Endothelial cell of umbilical vein (primary cell): ENCODE results near the gene NKAIN4. TPM values are rescaled to one million over a fixed set of nuclear protein-coding genes. Genes with fewer than 3 reads are reported as not detected.

ENCODE experiments used
- BruUV-seq: library from RNA; stranded (reverse); fragments of 400-500 nt; replicated peaks from 2 replicates; lab custom pipeline; 2021; lab: Mats Ljungman, UMichigan
- CTCF ChIA-PET: fragments of 300-600, 350-600 bp; sonication (Branson Sonifier 250); formaldehyde crosslinking; loops from one replicate; lab custom pipeline; 2021; ENCODE audit warnings: antibody characterized with exemption, inconsistent platforms; lab: Charles Lee
- POLR2A ChIA-PET: fragments of 300-600, 350-600 bp; sonication (Branson Sonifier 250); formaldehyde crosslinking; loops from one replicate; lab custom pipeline; 2021; ENCODE audit warnings: antibody characterized with exemption, inconsistent platforms; lab: Charles Lee
- DNase-seq: peaks from one replicate; pipeline ENCODE4 v3.0.0-alpha.2; 2011; ENCODE audit warnings: low read depth, low spot score
- FAIRE-seq: peaks from 2 replicates; lab custom pipeline; 2011; peaks lifted over from hg19 to GRCh38; lab: Jason Lieb, UNC
- H2AFZ ChIP-seq: 2 replicates; pipeline ENCODE4 v1.6.0; 2012; ENCODE audit warnings: low read depth, low read length, control low read depth, inconsistent platforms
- H3K27ac ChIP-seq: 2 replicates; pipeline ENCODE4 v1.5.1; 2011; ENCODE audit warnings: low read depth, mild to moderate bottlenecking, control low read depth, low read length, moderate library complexity; ENCODE audit not compliant: insufficient read depth
- H3K27me3 ChIP-seq, 2 experiments: 2 replicates each; pipeline versions ENCODE4 v1.6.0 to v1.6.1; 2011; ENCODE audit warnings: low read length in 2 of 2, mixed read lengths in 1 of 2; ENCODE audit not compliant: control insufficient read depth in 2 of 2, insufficient read depth in 2 of 2
- H3K36me3 ChIP-seq, 2 experiments: 2 replicates in 1 of 2; 3 replicates in 1 of 2; pipeline ENCODE4 v1.5.1; 2011; ENCODE audit warnings: low read length in 2 of 2, mild to moderate bottlenecking in 1 of 2, moderate library complexity in 1 of 2; ENCODE audit not compliant: control insufficient read depth in 2 of 2, insufficient read depth in 2 of 2; ENCODE audit errors: extremely low read depth in 1 of 2
- H3K4me1 ChIP-seq: 3 replicates; pipeline ENCODE4 v1.5.1; 2011; ENCODE audit warnings: mild to moderate bottlenecking, low read length; ENCODE audit not compliant: control insufficient read depth, insufficient read depth; ENCODE audit errors: extremely low read depth
- H3K4me2 ChIP-seq: 2 replicates; pipeline ENCODE4 v1.6.1; 2011; ENCODE audit warnings: low read length, control low read depth, mixed read lengths; ENCODE audit not compliant: insufficient read depth
- H3K4me3 ChIP-seq, 3 experiments: fragments of 200-600 bp in 1 of 3; sonication (generic), shearing (Covaris generic) in 1 of 3; replicated peaks in 1 of 3; 2 replicates each; pipeline ENCODE4 v1.5.1; 2011 to 2016; ENCODE audit warnings: control low read depth in 3 of 3, low read length in 3 of 3, mild to moderate bottlenecking in 2 of 3, inconsistent platforms in 1 of 3, low read depth in 1 of 3, moderate library complexity in 1 of 3; ENCODE audit not compliant: insufficient read depth in 1 of 3
- H3K79me2 ChIP-seq: 2 replicates; pipeline ENCODE4 v1.6.0; 2012; ENCODE audit warnings: low read length, inconsistent platforms; ENCODE audit not compliant: control insufficient read depth, insufficient read depth
- H3K9ac ChIP-seq: replicated peaks from 2 replicates; pipeline ENCODE3; 2011; ENCODE audit warnings: low read length, control low read depth; ENCODE audit not compliant: insufficient read depth; ENCODE audit errors: extremely low read depth
- H3K9me1 ChIP-seq: replicated peaks from 3 replicates; pipeline ENCODE4 v1.6.0; 2011; ENCODE audit warnings: mild to moderate bottlenecking, low read length; ENCODE audit not compliant: control insufficient read depth, insufficient read depth; ENCODE audit errors: extremely low read depth
- H3K9me3 ChIP-seq: replicated peaks from 2 replicates; pipeline ENCODE4 v1.5.1; 2012; ENCODE audit warnings: low read length, inconsistent platforms; ENCODE audit not compliant: control insufficient read depth, insufficient read depth
- H4K20me1 ChIP-seq: replicated peaks from 2 replicates; pipeline ENCODE3; 2011; ENCODE audit warnings: mild to moderate bottlenecking, low read length; ENCODE audit not compliant: control insufficient read depth, insufficient read depth; ENCODE audit errors: extremely low read depth
- EZH2 ChIP-seq: IDR thresholded peaks from 2 replicates; pipeline ENCODE4 v1.6.1; 2012; ENCODE audit warnings: borderline replicate concordance, low read depth, mild to moderate bottlenecking, moderate library complexity, low read length, inconsistent platforms; ENCODE audit not compliant: severe bottlenecking
- FOS ChIP-seq: IDR thresholded peaks from 2 replicates; pipeline ENCODE4 v1.6.1; 2011; ENCODE audit warnings: mild to moderate bottlenecking, low read length, moderate library complexity, borderline replicate concordance; ENCODE audit not compliant: insufficient read depth
- GATA2 ChIP-seq: IDR thresholded peaks from 2 replicates; pipeline ENCODE4 v1.7.0; 2011; ENCODE audit warnings: low read depth, mild to moderate bottlenecking, moderate library complexity, mixed read lengths, low read length; ENCODE audit not compliant: insufficient read length, insufficient read depth
- JUN ChIP-seq: IDR thresholded peaks from 2 replicates; pipeline ENCODE4 v1.6.1; 2011; ENCODE audit warnings: borderline replicate concordance, low read depth; ENCODE audit not compliant: insufficient read length, insufficient read depth
- MYC ChIP-seq: IDR thresholded peaks from one replicate; pipeline ENCODE4 v1.6.1; 2011; ENCODE audit warnings: mild to moderate bottlenecking, low read depth, low read length
- POLR2A ChIP-seq: IDR thresholded peaks from 2 replicates; pipeline ENCODE4 v1.6.1; 2012; ENCODE audit warnings: low read depth, mild to moderate bottlenecking, control low read depth, low read length
- POLR2AphosphoS5 ChIP-seq: IDR thresholded peaks from 2 replicates; pipeline ENCODE4 v1.6.1; 2012; ENCODE audit warnings: low read depth, mild to moderate bottlenecking, control low read depth, low read length, moderate library complexity; ENCODE audit not compliant: insufficient read depth
- dilution Hi-C: fragments of 300-500 bp; cut with MboI; formaldehyde crosslinking; loops from one replicate; pipeline ENCODE4 v1.15.0; 2019; ENCODE audit warnings: low sequenced_read_pairs; ENCODE audit not compliant: extremely low pct_ligation_motif_present
- intact Hi-C: fragments of 100-400 bp; cut with micrococcal nuclease; formaldehyde crosslinking; loops from one replicate; pipeline ENCODE4 v1.10.0; 2022
- polyA plus RNA-seq, 4 experiments: library from polyadenylated mRNA; depleted of rRNA in 3 of 4; stranded (reverse) in 3 of 4; unstranded in 1 of 4; fragments of >200 nt; gene quantifications; 2 replicates each; pipeline versions ENCODE4 v1.2.1 to v1.2.3, GENCODE V29; 2011 to 2012; ENCODE audit warnings: missing spikeins in 1 of 4
- total RNA-seq: library from RNA; stranded (reverse); gene quantifications from 2 replicates; pipeline ENCODE4 v1.2.3, GENCODE V29; 2021
- TF ChIP-seq, protein P1 (sequence below), 2 donors: IDR thresholded peaks; 1 replicate in 1 of 2; 2 replicates in 1 of 2; pipeline ENCODE4 v1.5.1; 2011; ENCODE audit warnings: low read length in 2 of 2, mild to moderate bottlenecking in 2 of 2, moderate library complexity in 2 of 2, control low read depth in 1 of 2, inconsistent platforms in 1 of 2, low read depth in 1 of 2; ENCODE audit not compliant: insufficient read depth in 1 of 2; ENCODE audit errors: extremely low read depth in 1 of 2
- TF ChIP-seq, protein P2 (sequence below): IDR thresholded peaks from 2 replicates; pipeline ENCODE4 v1.6.1; 2011; ENCODE audit not compliant: insufficient read depth, insufficient read length

The NKAIN4 gene
- total and polyA plus RNA-seq, 2 donors (not counting 3 experiments of a cell fraction or from before 2014, with no cell fraction given): 0.04 TPM; not detected in 1

DNA sequence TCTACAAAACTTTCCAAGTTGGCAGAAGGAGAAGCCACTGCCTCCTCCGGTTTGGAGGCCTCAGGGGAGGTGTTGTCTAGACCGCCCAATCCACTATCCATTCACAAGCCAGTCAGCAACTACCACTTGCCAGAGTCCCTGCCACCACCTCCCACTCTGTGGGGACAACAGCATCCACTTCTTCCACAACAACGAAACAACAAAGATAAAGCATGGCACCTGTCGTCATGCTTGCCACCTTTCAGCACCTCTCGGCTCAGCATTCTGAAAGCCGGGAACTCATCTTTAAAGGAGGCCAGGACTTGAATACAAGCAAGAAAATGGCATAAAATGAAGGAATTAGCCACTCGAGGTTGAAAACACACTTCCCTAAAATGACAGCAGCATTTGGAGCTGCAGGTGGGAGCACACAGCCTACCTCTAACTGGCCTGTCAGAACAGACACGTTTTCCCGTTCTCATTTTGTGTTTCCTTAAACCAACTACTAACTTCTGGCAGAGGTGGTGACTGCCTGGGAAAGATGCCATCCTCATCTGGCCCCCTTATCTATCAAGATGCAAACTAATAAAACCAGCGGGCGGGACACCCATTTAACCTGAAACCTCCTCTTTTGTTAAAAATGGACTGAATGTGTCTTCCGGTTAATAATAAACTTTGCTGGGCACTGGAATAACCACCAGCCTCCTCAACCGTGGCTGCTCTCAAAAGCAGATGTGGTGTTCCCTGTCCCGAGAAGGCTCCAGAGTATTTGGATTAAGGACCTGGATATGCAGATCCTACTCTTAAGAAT is 60.1 kb downstream of the NKAIN4 start:
- H4K20me1 ChIP-seq: peaks cover 6% of the 10 kb centered on the region
- ChIA-PET POLR2A (no interaction called here), CTCF (interaction anchor here (0.9 to 1.3 kb wide), 5 partner anchors 10 to 222 kb away, joined by 3 to 5 read pairs (median 4); no protein-coding TSS in a partner anchor)
- DNase-seq (no peak), FAIRE-seq (no peak)
- TF ChIP-seq POLR2A (no peak), POLR2AphosphoS5 (no peak), EZH2 (no peak), JUN (no peak), FOS (no peak), GATA2 (no peak), MYC (no peak)
- TF ChIP-seq, protein P1, sequence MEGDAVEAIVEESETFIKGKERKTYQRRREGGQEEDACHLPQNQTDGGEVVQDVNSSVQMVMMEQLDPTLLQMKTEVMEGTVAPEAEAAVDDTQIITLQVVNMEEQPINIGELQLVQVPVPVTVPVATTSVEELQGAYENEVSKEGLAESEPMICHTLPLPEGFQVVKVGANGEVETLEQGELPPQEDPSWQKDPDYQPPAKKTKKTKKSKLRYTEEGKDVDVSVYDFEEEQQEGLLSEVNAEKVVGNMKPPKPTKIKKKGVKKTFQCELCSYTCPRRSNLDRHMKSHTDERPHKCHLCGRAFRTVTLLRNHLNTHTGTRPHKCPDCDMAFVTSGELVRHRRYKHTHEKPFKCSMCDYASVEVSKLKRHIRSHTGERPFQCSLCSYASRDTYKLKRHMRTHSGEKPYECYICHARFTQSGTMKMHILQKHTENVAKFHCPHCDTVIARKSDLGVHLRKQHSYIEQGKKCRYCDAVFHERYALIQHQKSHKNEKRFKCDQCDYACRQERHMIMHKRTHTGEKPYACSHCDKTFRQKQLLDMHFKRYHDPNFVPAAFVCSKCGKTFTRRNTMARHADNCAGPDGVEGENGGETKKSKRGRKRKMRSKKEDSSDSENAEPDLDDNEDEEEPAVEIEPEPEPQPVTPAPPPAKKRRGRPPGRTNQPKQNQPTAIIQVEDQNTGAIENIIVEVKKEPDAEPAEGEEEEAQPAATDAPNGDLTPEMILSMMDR (IDR thresholded peaks at IDR 0.05; ENCODE audit: extremely low read depth in 1 of 2, insufficient read depth in 1 of 2, low read depth in 1 of 2, low read length in 2 of 2): no peak
- TF ChIP-seq, protein P2, sequence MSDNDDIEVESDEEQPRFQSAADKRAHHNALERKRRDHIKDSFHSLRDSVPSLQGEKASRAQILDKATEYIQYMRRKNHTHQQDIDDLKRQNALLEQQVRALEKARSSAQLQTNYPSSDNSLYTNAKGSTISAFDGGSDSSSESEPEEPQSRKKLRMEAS: no peak
- H3K9me1 ChIP-seq: no peaks in the 10 kb centered on the region
- H3K4me1 ChIP-seq: no peaks in the 10 kb centered on the region
- dilution Hi-C loops (no loop called here), intact Hi-C loops (no loop called here)
- H3K36me3 ChIP-seq: peaks cover 0 to 12% of the 10 kb centered on the region in 2 experiments
- H3K79me2 ChIP-seq: peaks cover 27% of the 10 kb centered on the region
- H3K9ac ChIP-seq: no peak overlapping the region
- no TSS peak for BruUV-seq
- no peaks in the 10 kb centered on the region for H3K9me3 ChIP-seq
- H3K4me3 ChIP-seq: no peak overlapping the region
- H2AFZ ChIP-seq: no peak overlapping the region
- no peaks in the 10 kb centered on the region for H3K27me3 ChIP-seq
- H3K27ac ChIP-seq: no peak overlapping the region
- no peak overlapping the region for H3K4me2 ChIP-seq
